NAMALWA (cell line): Measurements from ENCODE around the gene RCN1.
"Not testable (repeated sequence)": the region's sequence is repeated elsewhere in the genome, so short reads cannot be mapped to it uniquely, and the experiment has no call there.

Experiments used
- DNase-seq: peaks from one replicate; pipeline ENCODE4 v3.0.0-alpha.2; 2015; ENCODE audit warnings: low spot score

The RCN1 gene

GRCh38 chr11:32113200-32113919 lies 22.5 kb downstream of the RCN1 start:
- no peak for DNase-seq

- no peak for DNase-seq
Measured at GRCh38 chr11:32113920-32114203, 23.0 kb downstream of the RCN1 start.

GRCh38 chr11:32115446-32115845 lies 24.6 kb downstream of the RCN1 start:
- DNase-seq, result no peak

DNA sequence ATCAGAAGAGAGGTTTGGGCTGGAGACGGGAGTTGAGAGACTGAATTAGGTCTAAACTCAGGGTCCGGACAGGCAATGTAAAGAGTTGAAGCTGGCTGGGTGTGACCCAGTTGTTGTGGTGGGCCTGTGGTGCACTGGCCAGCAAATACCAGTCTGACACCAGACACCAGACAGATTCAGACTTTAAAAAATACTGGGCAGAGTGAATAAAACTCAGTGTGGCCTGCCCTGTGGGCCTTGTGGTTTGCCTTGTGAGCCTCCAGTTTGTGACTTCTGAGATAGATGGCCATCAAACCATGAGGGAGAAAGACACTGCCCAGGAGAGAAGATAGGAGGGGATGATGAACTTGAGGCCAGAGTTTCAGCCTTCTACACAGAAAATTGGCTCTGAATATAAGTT lies 25.8 kb downstream of the RCN1 start:
- no peak for DNase-seq

GRCh38 chr11:32118025-32118974 lies 27.4 kb downstream of the RCN1 start:
- DNase-seq, result no peak

DNA sequence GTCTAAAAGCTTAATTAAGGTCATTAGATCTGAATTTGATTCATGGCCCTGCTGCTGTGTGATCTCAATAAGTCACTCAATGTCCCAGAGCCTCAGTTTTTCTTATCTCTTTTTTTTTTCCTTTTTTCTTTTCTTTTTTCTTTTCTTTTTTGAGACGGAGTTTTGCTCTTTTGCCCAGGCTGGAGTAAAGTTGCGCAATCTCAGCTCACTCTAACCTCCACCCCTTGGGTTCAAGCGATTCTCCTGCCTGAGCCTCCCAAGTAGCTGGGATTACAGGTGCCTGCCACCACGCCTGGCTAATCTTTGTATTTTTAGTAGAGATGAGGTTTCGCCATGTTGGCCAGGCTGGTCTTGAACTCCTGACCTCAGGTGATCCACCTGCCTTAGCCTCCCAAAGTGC lies 28.3 kb downstream of the RCN1 start:
- not testable (repeated sequence) for DNase-seq

GRCh38 chr11:32121012-32121411 lies 30.1 kb downstream of the RCN1 start:
- DNase-seq, result no peak

- DNase-seq, result no peak
Measured at GRCh38 chr11:32122200-32122599, 31.3 kb downstream of the RCN1 start.

DNA sequence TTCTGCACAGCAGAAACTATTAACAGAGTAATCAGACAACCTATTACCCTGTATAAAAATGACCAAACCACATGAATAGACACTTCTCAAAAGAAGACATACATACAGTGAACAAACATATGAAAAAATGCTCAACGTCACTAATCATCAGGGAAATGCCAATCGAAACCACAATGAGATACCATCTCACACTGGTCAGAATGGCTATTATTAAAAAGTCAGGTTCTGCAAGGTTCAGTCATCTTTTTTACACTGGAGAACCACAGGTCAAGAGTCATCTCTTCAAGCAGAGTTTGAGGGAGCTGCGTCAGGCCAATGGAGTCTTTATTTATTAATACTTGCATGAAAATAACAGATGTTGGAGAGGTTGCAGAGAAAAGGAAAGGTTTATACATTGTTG lies 40.4 kb downstream of the RCN1 start:
- no peak for DNase-seq

GRCh38 chr11:32136657-32137056 lies 45.8 kb downstream of the RCN1 start:
- DNase-seq, result peak; percentile 12

- no peak for DNase-seq
Measured at GRCh38 chr11:32137263-32137662, 46.4 kb downstream of the RCN1 start.

DNA sequence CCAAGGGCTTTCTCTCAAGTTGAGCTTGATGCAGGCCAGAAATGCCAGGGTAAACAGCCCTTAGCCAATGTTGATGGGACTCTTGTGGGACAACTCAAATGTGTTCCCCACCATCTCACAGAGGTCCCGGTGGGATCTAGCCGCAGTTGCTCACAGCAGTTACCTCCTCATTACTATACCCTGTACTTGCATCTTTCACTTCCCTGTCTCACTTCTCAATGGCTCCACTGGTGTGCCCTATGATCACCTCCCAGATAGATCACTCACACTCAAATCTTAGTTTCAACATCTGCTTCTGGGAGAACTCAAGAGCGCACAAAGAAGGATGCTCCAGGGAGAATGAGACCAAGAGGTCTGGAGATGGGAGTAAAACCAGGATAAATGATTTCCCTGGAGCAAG lies 47.0 kb downstream of the RCN1 start:
- DNase-seq, result no peak

- DNase-seq, result no peak
Measured at GRCh38 chr11:32138902-32139301, 48.0 kb downstream of the RCN1 start.

DNA sequence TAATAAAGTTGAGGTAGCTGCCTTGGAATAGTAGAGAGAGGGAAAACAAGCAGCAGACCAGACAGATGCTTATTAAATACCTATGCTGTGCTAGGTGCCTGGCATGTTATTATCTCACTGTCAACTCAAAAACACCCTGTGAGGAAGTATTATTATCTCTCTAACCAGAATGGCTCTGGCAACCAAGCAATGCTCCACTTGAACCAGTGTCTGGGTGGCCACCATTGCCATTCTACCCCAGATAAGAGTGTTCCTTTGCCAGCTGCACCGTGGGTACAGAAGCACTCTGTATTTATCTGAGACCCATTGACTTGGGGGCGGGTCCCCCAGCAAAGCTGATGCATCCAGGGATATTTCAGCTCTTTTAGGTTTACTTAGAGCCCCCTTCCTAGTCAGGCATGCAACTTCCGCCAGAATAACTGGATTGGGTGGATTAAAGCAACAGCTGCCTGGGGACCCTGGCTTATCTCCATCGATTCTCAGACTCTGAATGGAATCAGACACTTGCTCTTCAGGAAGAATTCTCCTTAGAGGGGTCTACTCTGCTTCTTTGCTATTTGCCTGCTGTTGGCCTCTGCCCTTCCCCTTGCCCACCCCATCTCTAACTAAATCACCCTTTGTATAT lies 49.1 kb downstream of the RCN1 start:
- no peak for DNase-seq

DNA sequence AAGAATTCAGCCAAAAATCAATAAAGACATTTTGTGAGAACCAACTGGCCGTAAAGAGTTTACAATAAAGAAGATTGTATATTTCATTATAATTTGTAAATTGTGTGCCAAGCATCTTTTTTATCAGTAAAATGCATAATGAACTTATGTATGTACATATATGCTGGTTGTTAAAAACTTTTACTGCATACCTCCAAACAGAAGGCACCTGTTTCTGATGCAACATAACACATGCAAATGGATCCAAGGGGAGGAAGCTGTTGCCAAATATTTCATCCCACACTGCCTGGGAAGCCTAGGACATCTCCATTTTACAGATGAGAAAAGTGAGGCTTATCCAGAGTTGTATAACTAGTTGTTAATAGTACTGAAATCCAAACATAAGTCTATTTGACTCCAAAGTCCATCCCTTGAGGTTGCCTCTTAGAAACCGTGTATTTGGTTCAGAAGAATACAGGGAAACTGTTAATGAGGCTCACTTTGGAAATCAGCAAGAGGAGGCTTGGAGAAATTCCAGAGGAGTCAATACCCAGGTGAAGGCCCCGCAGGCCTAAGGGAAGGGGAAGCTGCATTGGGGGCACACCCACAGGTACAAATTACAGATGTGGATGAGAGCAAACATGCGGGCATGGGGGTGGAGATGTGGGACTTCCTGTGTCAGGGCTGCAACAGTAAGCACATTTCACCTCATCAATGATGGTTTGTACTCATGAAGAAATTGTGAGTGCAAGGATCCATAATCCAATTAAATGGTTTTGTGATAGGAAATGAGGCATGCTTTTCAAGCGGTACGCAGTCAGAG lies 51.1 kb downstream of the RCN1 start:
- no peak for DNase-seq

DNA sequence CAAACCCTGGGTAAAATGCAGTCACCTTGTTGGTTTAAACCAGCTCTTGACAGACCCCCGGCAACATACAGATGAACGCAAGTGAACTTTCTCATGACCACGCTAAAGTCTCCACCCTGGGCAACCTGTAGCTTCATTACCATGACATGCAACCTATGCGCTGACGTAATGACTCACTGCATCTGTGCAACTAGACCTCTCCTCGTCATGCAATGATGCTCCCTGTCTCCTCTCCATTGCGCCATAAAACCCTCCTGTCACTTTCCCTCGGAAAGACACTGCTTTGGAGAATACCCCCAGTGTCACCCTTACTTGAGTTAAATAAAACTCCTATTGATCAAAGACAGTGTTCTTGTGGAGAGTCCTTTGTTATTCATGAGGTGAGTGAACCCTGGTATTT lies 52.5 kb downstream of the RCN1 start:
- DNase-seq, result no peak

- no peak for DNase-seq
Measured at GRCh38 chr11:32145282-32145681, 54.4 kb downstream of the RCN1 start.

DNA sequence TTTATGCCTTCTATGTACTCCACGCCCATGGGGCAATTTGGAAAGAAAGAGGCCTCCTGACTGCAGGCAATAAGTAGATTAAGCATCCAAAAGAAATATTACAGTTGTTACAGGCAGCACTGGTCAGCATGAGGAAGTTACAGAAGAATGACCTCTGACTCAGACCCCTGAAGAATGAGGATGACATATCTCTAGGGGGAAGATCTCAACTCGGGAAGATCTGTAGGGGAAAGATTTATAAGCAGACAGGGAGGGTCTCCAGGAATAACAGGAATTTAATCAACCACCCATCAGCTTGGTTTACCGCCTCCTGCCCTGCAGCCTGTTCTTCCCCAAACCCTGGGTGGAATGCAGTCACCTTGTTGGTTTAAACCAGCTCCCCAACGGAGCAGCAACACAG lies 58.0 kb downstream of the RCN1 start:
- DNase-seq, result no peak

- DNase-seq, result no peak
Measured at GRCh38 chr11:32149748-32150147, 58.9 kb downstream of the RCN1 start.

- no peak for DNase-seq
Measured at GRCh38 chr11:32151027-32151426, 60.2 kb downstream of the RCN1 start.

DNA sequence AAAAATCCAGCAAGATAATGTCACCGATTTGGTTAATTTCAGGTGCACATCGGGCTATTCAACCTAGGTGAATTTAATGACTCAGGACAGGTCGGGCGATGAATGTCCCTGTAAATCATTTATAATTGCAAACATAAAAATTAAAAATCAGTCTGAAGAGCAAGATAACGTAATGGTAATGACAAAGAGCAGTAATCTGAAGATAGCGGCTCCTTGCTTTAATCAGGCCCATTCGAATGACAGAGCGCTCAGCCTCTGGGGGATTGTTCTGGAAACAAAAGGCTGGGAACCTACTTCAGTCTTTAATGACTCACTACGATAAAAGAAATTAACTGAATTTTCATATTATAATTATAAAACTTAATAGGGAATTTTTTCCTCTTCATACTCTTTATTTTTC lies 61.3 kb downstream of the RCN1 start:
- no peak for DNase-seq

DNA sequence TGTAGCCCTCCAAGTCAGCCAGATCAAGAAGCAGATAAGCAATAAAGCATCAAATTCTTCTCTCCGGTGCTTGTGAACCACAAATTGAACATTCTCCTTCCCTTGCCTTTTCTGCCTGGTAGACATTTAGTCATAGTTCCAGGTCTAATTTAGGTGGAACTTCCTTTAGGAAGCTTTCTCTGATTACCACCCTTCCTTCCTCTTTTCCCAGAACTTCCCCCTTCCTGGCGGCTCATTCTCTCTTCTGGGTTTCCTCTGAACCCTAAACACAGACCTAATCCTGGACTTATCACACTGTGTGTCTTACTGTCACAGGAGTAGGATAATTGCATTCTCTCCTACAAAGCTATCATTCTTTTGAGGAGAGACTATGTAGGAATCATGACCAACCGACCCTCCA lies 61.9 kb downstream of the RCN1 start:
- DNase-seq, result no peak
